Left renal pelvis (tissue), 4 donors: ENCODE measurements around the gene TTC14. TPM values are rescaled to one million over a fixed set of nuclear protein-coding genes. Genes with fewer than 3 reads are reported as not detected.

Experiments used
- DNase-seq, 4 donors: peaks; one replicate each; pipeline ENCODE4 v3.0.0-alpha.2; 2013; ENCODE audit warnings: low read depth in 4 of 4, low spot score in 3 of 4
- polyA plus RNA-seq, 4 donors: library from polyadenylated mRNA; unstranded; fragments of 120-200 nt; gene quantifications; one replicate each; pipeline ENCODE4 v1.2.1, GENCODE V29; 2013; ENCODE audit not compliant: insufficient read length in 4 of 4

TTC14 gene
- polyA plus RNA-seq, 4 donors: 76.8 to 130 (median 118) TPM

GRCh38 chr3:180630371-180630770 lies 28.4 kb downstream of the TTC14 start:
- DNase-seq: no peak

GRCh38 chr3:180631317-180631716 lies 29.4 kb downstream of the TTC14 start:
- DNase-seq: no peak

DNA sequence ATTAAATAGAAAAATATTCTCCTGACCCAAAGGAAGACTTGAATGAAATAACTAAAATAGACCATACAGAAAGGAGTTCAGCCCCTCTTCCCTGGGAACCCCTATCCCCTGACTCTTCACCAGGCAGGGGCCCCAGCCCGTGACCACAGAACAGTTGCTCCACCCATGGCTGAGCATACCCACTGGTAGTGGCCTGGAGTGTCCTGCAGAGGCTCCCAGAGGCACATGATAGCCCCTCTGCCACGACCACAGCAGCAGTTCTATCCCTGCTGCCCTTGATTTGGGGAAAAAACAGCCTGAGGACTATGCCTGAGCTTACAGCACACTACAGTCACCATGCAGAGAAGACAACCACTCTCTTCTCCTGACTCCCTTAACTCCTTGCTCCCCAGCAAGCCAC lies 31.8 kb downstream of the TTC14 start:
- no peak for DNase-seq

GRCh38 chr3:180640987-180641386 lies 39.0 kb downstream of the TTC14 start:
- no peak for DNase-seq

GRCh38 chr3:180646187-180646790 lies 44.3 kb downstream of the TTC14 start:
- no peak for DNase-seq

DNA sequence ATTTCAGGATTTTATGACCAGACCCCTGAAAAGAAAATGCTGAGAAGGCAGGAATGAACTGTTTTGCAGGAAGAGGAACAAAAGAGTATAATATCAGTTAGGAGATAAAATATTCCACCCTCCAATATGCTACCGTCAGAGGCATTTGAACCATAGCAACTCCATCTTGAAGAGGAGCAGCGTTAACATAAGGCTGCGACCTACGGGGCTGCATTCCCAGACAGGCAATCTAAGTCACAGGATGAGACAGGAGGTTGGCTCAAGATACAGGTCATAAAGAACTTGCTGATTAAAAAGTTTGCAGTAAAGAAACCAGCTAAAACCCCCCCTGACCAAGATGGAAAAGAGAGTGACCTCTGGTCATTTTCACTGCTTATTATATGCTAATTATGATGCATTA lies 54.4 kb downstream of the TTC14 start:
- DNase-seq: no peak

DNA sequence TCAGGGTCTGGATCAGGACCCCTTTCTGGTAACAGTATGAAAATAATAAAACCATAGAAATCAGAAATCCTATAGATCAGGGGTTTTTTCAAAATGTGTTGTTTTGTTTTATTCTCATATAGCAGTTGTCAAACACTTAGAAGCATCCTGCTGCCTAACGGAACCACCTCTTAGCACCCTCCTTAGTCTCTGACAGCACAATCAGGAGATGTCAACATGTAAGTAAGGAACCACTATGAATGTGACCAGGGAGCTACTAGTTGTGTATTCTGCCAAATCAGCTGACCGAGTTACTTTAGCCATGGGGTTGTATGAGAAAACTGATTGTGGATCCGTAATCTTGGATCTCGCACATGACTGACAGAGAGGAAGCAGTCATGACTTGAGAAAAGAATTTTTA lies 55.1 kb downstream of the TTC14 start:
- DNase-seq: no peak

Other genes with a start within 250 kb of the TTC14 start
- 1 to 10 TPM; 3.1 to 8.2 (median 4.3) TPM for gene CCDC39, start 77.3 kb downstream of the TTC14 start, polyA plus RNA-seq